Pancreas (tissue), 10 donors: Measurements from ENCODE around the gene NCL. TPM values are rescaled to one million over a fixed set of nuclear protein-coding genes. Genes with fewer than 3 reads are reported as not detected.

Source experiments
- ATAC-seq, 4 donors: fragments of 200-7000 bp; cut with Tn5 transposase; one replicate each; pipeline versions ENCODE4 v1.8.0 to v1.9.1; 2020; ENCODE audit warnings: mild to moderate bottlenecking in 4 of 4, moderate library complexity in 4 of 4
- DNase-seq, 6 donors: peaks; one replicate each; pipeline ENCODE4 v3.0.0-alpha.2; 2020
- FAIRE-seq: peaks from 2 replicates; lab custom pipeline; 2012; peaks lifted over from hg19 to GRCh38; lab: Jason Lieb, UNC
- H3K27ac ChIP-seq, 4 donors: fragments of 200-600 bp; sonication (generic); 1 replicate in 3 of 4; 2 replicates in 1 of 4; pipeline versions ENCODE4 v1.5.0 to v1.8.0; 2020
- H3K27me3 ChIP-seq, 4 donors: fragments of 200-600 bp; one replicate each; pipeline ENCODE4 v1.8.0; 2021
- H3K36me3 ChIP-seq, 3 donors: fragments of 200-600 bp; sonication (generic) in 1 of 3; one replicate each; pipeline versions ENCODE4 v1.5.0 to v1.8.0; 2020 to 2021
- H3K4me1 ChIP-seq, 3 donors: fragments of 200-600 bp; one replicate each; pipeline ENCODE4 v1.8.0; 2021
- H3K4me3 ChIP-seq, 4 donors: fragments of 200-600 bp; sonication (generic) in 2 of 4; one replicate each; pipeline versions ENCODE4 v1.5.0 to v1.8.0; 2020 to 2021
- H3K9me3 ChIP-seq, 4 donors: fragments of 200-600 bp; one replicate each; pipeline ENCODE4 v1.8.0; 2021
- CTCF ChIP-seq, 4 donors: fragments of 200-600 bp; sonication (generic) in 3 of 4; IDR thresholded peaks; one replicate each; pipeline versions ENCODE4 v1.5.0 to v1.8.0; 2021; ENCODE audit warnings: antibody characterized with exemption in 4 of 4
- whole genome bisulfite sequencing, 2 donors: extraction: QIAGEN DNeasy Blood & Tissue Kit; methylation state at CpG; one replicate each; pipeline ENCODE4 v1.1.7; 2013; 5-methylcytosine and 5-hydroxymethylcytosine counted together
- intact Hi-C, 3 donors: fragments of 100-400 bp; cut with DNase I; formaldehyde crosslinking; loops; one replicate each; pipeline versions ENCODE4 v1.11.1 to v1.14.2; 2022
- polyA plus RNA-seq, 2 donors: library from polyadenylated mRNA; stranded (reverse); fragments of 200-250 nt; gene quantifications; one replicate each; pipeline ENCODE4 v1.2.3, GENCODE V29; 2013
- total RNA-seq, 6 donors: library from RNA; stranded (reverse); fragmentation: NEBNext Ultra II Directional in 4 of 6; extraction: Animal tissue kit (Norgen Biotek cat#: 25700) in 4 of 6; gene quantifications; one replicate each; pipeline versions ENCODE4 v1.2.1 to v1.2.4, GENCODE V29; 2021 to 2023
- donor health status: healthy with polysubstance abuse.
- donor health status: DM: no; HTN: no; CAD: no; lungs with moderate emphysema.
- donor health status: DM: no; HTN: no; CAD: no.
- donor health status: control.
- donor health status: control.
- donor health status: Bipolar disorder and iron deficiency.
- donor health status: DM: yes; HTN: yes; CAD: no.
- donor health status: DM: no; HTN: no; CAD: no.
- donor health status: DM: no; HTN: no; CAD: no.
- donor health status: DM: yes; HTN: yes; CAD: no.

Gene NCL
- total and polyA plus RNA-seq, 8 donors: 69.9 to 364 (median 216) TPM

GRCh38 chr2:231429901-231430300 is 34.4 kb downstream of the NCL start:
- Histone ChIP-seq H3K9me3 (no peaks in the 10 kb centered on the region), H3K4me1 (no peaks in the 10 kb centered on the region), H3K36me3 (no peaks in the 10 kb centered on the region), H3K4me3 (no peak overlapping the region), H3K27ac (no peak overlapping the region), H3K27me3 (no peaks in the 10 kb centered on the region)
- intact Hi-C loops: no loop called here
- TF ChIP-seq CTCF (IDR thresholded peaks at IDR 0.05): no peak
- 85% methylated on average over 3 of the region's 3 CpGs for WGBS, 2 donors
- ATAC-seq: no peak
- DNase-seq: no peak
- no peak for FAIRE-seq

GRCh38 chr2:231429152-231429551 is 35.1 kb downstream of the NCL start:
- Histone ChIP-seq H3K27ac (no peak overlapping the region), H3K4me3 (no peak overlapping the region), H3K36me3 (no peaks in the 10 kb centered on the region), H3K27me3 (no peaks in the 10 kb centered on the region), H3K9me3 (no peaks in the 10 kb centered on the region), H3K4me1 (no peaks in the 10 kb centered on the region)
- WGBS, 2 donors: 73 to 84% methylated on average over 6 of the region's 6 CpGs
- DNase-seq: no peak
- TF ChIP-seq CTCF (IDR thresholded peaks at IDR 0.05): no peak
- intact Hi-C loops: no loop called here
- no peak for ATAC-seq
- no peak for FAIRE-seq

GRCh38 chr2:231427116-231427515 is 37.2 kb downstream of the NCL start:
- Histone ChIP-seq H3K36me3 (no peaks in the 10 kb centered on the region), H3K27me3 (no peaks in the 10 kb centered on the region), H3K4me1 (no peaks in the 10 kb centered on the region), H3K4me3 (no peak overlapping the region), H3K9me3 (no peaks in the 10 kb centered on the region), H3K27ac (no peak overlapping the region)
- WGBS, 2 donors: 74 to 76% methylated on average over 3 of the region's 3 CpGs
- intact Hi-C loops: no loop called here
- no peak for ATAC-seq
- no peak for FAIRE-seq
- TF ChIP-seq CTCF (IDR thresholded peaks at IDR 0.05): no peak
- DNase-seq: no peak

GRCh38 chr2:231425811-231426703 is 38.2 kb downstream of the NCL start:
- TF ChIP-seq CTCF (IDR thresholded peaks at IDR 0.05): no peak
- H3K4me1 ChIP-seq: no peaks in the 10 kb centered on the region
- no peak overlapping the region for H3K27ac ChIP-seq
- no peak for DNase-seq
- no peak for FAIRE-seq
- WGBS, 2 donors: 75 to 76% methylated on average over 21 of the region's 21 CpGs
- intact Hi-C loops: no loop called here
- H3K9me3 ChIP-seq: no peaks in the 10 kb centered on the region
- H3K36me3 ChIP-seq: no peaks in the 10 kb centered on the region
- ATAC-seq: no peak
- H3K4me3 ChIP-seq: no peak overlapping the region
- no peaks in the 10 kb centered on the region for H3K27me3 ChIP-seq

GRCh38 chr2:231425291-231425810 is 38.9 kb downstream of the NCL start:
- Histone ChIP-seq H3K9me3 (no peaks in the 10 kb centered on the region), H3K27ac (no peak overlapping the region), H3K4me1 (no peaks in the 10 kb centered on the region), H3K36me3 (no peaks in the 10 kb centered on the region), H3K4me3 (no peak overlapping the region), H3K27me3 (no peaks in the 10 kb centered on the region)
- FAIRE-seq (no peak), DNase-seq (no peak), ATAC-seq (no peak)
- WGBS, 2 donors: 57 to 60% methylated on average over 8 of the region's 8 CpGs
- intact Hi-C loops: no loop called here
- no peak for TF ChIP-seq CTCF (IDR thresholded peaks at IDR 0.05)
